PFSK-1 (cell line): ENCODE data around the gene DNALI1.

Experiments used
- FOXP2 ChIP-seq: optimal IDR thresholded peaks from 2 replicates; pipeline ENCODE3; 2011; ENCODE audit warnings: borderline replicate concordance, control low read depth, inconsistent platforms; ENCODE audit not compliant: insufficient read depth; ENCODE audit errors: extremely low read length, extremely low read depth
- POLR2AphosphoS5 ChIP-seq: IDR thresholded peaks from 2 replicates; pipeline ENCODE4 v1.6.1; 2012; ENCODE audit warnings: low read depth, mild to moderate bottlenecking, control low read depth, low read length, moderate library complexity
- SIN3A ChIP-seq: IDR thresholded peaks from 2 replicates; pipeline ENCODE4 v1.6.1; 2012; ENCODE audit warnings: mild to moderate bottlenecking, low read length, moderate library complexity, borderline replicate concordance; ENCODE audit not compliant: insufficient read depth
- TAF1 ChIP-seq: IDR thresholded peaks from 2 replicates; pipeline ENCODE4 v1.6.1; 2012; ENCODE audit warnings: low read length, control low read depth, borderline replicate concordance; ENCODE audit not compliant: insufficient read depth
- TF ChIP-seq, protein P1 (sequence below), 2 experiments: IDR thresholded peaks; 2 replicates each; pipeline versions ENCODE4 v1.6.1 to v1.8.0; 2011 to 2012; ENCODE audit warnings: low read depth in 2 of 2, low read length in 2 of 2, control low read depth in 1 of 2, inconsistent platforms in 1 of 2, mild to moderate bottlenecking in 1 of 2, moderate library complexity in 1 of 2; ENCODE audit not compliant: insufficient read depth in 1 of 2

Gene DNALI1

DNA sequence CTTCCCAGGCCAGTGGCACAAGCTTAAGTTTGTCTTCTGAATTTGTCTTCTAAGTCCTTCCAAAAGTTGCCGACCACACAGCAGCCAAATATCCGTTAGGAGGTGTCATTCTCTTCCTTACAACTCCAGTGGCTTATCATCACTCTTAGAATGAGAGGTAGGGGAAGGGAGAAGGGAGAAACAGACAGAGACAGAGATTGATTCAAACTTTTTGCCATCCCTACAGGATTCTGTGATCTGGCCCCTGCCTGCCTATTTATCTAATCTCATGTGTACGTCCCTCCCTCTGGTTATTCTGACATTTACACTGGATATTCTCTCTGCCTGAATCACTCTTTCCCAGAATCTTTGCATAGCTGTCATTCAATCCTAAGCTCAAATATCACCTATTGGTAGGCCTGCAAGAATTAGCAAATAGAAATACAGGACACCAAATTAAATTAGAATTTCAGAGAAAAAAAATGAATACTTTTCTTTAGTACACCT, 39.5 kb downstream of the DNALI1 start:
- TF ChIP-seq FOXP2 = no peak
- TF ChIP-seq SIN3A = no peak
- TF ChIP-seq POLR2AphosphoS5 = no peak
- TF ChIP-seq TAF1 = no peak
- TF ChIP-seq, protein P1, sequence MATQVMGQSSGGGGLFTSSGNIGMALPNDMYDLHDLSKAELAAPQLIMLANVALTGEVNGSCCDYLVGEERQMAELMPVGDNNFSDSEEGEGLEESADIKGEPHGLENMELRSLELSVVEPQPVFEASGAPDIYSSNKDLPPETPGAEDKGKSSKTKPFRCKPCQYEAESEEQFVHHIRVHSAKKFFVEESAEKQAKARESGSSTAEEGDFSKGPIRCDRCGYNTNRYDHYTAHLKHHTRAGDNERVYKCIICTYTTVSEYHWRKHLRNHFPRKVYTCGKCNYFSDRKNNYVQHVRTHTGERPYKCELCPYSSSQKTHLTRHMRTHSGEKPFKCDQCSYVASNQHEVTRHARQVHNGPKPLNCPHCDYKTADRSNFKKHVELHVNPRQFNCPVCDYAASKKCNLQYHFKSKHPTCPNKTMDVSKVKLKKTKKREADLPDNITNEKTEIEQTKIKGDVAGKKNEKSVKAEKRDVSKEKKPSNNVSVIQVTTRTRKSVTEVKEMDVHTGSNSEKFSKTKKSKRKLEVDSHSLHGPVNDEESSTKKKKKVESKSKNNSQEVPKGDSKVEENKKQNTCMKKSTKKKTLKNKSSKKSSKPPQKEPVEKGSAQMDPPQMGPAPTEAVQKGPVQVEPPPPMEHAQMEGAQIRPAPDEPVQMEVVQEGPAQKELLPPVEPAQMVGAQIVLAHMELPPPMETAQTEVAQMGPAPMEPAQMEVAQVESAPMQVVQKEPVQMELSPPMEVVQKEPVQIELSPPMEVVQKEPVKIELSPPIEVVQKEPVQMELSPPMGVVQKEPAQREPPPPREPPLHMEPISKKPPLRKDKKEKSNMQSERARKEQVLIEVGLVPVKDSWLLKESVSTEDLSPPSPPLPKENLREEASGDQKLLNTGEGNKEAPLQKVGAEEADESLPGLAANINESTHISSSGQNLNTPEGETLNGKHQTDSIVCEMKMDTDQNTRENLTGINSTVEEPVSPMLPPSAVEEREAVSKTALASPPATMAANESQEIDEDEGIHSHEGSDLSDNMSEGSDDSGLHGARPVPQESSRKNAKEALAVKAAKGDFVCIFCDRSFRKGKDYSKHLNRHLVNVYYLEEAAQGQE (IDR thresholded peaks at IDR 0.05; ENCODE audit: insufficient read depth in 1 of 2, low read depth in 2 of 2, low read length in 2 of 2) = no peak

DNA sequence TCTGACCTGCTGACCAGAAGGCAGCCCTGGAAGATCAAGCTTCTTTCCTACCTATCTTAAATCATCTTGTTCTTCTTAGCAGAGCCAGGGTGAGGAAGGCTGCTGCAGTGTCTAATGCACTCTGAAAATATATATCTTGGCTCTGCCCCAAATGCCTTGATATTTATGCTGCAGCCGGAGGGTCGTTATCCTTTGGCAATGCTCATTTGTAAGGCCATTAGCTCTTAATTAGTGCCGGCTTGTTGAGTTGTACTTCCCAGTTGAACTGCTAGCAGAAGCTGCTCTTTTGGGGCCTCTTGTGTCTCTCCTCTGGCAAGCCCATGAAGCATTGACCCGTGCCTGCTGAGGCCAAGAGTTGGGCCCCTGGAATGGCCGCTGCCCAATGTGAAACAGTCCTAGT, 43.2 kb downstream of the DNALI1 start:
- TF ChIP-seq TAF1 = no peak
- TF ChIP-seq POLR2AphosphoS5 = no peak
- TF ChIP-seq, protein P1 (IDR thresholded peaks at IDR 0.05; ENCODE audit: insufficient read depth in 1 of 2, low read depth in 2 of 2, low read length in 2 of 2) = no peak
- no peak for TF ChIP-seq FOXP2
- no peak for TF ChIP-seq SIN3A

DNA sequence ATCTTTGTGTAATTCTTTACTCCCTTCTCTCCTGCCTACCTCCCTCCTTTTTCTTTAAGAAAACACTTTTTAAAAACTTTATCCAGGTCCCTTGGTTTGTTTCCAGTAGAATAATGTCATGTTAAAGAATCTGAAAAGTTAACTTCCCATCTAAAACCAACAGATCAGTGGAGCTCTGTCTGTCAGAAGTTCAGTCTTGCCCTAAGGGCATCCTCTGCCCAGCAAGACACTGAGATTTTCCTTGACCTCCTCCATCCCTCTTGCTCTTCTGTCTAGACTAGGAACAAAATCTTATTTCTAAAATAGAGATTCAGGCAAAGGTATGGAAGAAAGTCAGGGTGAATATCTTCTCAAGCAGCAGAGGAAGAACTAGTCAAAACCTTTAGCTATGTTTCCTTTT, 44.7 kb downstream of the DNALI1 start:
- TF ChIP-seq, protein P1 (IDR thresholded peaks at IDR 0.05; ENCODE audit: insufficient read depth in 1 of 2, low read depth in 2 of 2, low read length in 2 of 2) = no peak
- no peak for TF ChIP-seq TAF1
- no peak for TF ChIP-seq FOXP2
- TF ChIP-seq POLR2AphosphoS5 = no peak
- TF ChIP-seq SIN3A = no peak

DNA sequence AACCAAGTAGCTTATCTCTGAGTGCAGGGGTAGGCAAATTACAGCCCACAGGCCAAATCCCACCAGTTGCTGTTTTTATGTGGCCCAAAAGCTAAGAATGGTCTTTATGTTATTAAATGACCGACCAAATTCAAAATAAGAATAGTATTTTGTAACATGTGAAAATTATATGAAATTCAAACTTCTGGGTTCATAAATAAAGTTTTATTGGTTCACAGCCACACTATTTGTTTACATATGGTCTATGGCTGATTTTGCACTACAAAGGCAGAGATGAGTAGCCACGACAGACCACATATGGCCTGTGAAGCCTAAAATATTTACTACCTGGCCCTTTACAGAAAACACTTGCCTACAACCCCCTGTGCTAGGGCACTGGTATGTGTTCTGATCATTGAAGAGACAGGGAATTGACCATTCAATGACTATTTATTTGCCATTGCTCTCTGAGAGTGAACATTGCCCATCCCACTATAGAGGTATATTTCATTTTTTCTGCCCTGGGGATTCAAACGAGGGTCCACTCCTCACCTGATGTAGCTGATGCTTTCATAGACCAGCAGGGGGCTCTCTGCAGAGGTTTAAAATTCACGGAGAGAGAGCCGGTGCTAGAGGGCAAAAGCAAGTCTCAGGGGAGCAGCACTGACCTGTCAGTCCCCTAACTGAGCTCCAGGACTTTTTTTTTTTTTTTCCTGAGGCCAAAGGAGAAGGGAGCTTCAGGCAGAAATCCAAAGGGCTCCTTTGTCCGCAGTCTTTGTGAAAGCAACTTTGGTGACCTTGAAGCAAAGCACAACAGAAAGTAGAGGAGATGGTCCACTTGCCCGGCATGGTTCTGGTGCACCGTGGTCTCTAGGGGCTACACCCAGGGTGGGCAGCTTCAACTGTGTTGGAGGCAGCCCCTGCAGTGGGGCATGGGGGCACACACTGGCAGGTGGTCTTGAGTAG, 46.3 kb downstream of the DNALI1 start:
- TF ChIP-seq, protein P1 (IDR thresholded peaks at IDR 0.05; ENCODE audit: insufficient read depth in 1 of 2, low read depth in 2 of 2, low read length in 2 of 2) = no peak
- no peak for TF ChIP-seq TAF1
- TF ChIP-seq POLR2AphosphoS5 = no peak
- TF ChIP-seq FOXP2 = no peak
- TF ChIP-seq SIN3A = no peak
